Neural crest cell (in vitro differentiated cells): ENCODE results near the gene LAPTM5. TPM values are rescaled to one million over a fixed set of nuclear protein-coding genes. Genes with fewer than 3 reads are reported as not detected.
"Not testable (repeated sequence)": the region's sequence is repeated elsewhere in the genome, so short reads cannot be mapped to it uniquely, and the experiment has no call there.

Source experiments
- DNase-seq: peaks from one replicate; pipeline ENCODE4 v3.0.0; 2021; ENCODE audit warnings: low read depth, mixed read lengths, low spot score
- H3K27ac Mint-ChIP-seq: one replicate; pipeline ENCODE4 v1.8.0; 2021; ENCODE audit warnings: mild to moderate bottlenecking, mixed read lengths; ENCODE audit not compliant: unreplicated experiment
- H3K27me3 Mint-ChIP-seq: 2 replicates; pipeline ENCODE4 v1.8.0; 2021; ENCODE audit warnings: low read depth, mild to moderate bottlenecking, mixed read lengths
- H3K36me3 Mint-ChIP-seq: 2 replicates; pipeline ENCODE4 v1.8.0; 2021; ENCODE audit warnings: low read depth, mild to moderate bottlenecking, mixed read lengths
- H3K4me1 Mint-ChIP-seq: 2 replicates; pipeline ENCODE4 v1.8.0; 2021; ENCODE audit warnings: mixed read lengths
- H3K4me3 Mint-ChIP-seq: one replicate; pipeline ENCODE4 v1.8.0; 2021; ENCODE audit warnings: mild to moderate bottlenecking, mixed read lengths
- H3K9me3 Mint-ChIP-seq: 2 replicates; pipeline ENCODE4 v1.8.0; 2021; ENCODE audit warnings: mixed read lengths
- CTCF ChIP-seq: fragments of 200-600 bp; sonication (generic); conservative IDR thresholded peaks from 2 replicates; pipeline ENCODE4 v1.5.0; 2021; ENCODE audit warnings: antibody characterized with exemption, mild to moderate bottlenecking
- total RNA-seq: library from RNA; stranded (reverse); gene quantifications from 2 replicates; pipeline ENCODE4 v1.2.1, GENCODE V29; 2021

LAPTM5 gene
- total RNA-seq, 1 donor from 2014 or later, result 1.5 TPM

- Mint-ChIP-seq H3K36me3 (no peaks in the 10 kb centered on the region), H3K27me3 (no peaks in the 10 kb centered on the region), H3K4me3 (no peak overlapping the region), H3K9me3 (no peaks in the 10 kb centered on the region), H3K27ac (peak overlapping the region; percentile 87), H3K4me1 (peaks cover 15% of the 10 kb centered on the region)
- no peak for TF ChIP-seq CTCF
- DNase-seq, result no peak
These were observed 16.3 kb upstream of the LAPTM5 start for GRCh38 chr1:30773722-30774358.

GRCh38 chr1:30771005-30771404 is 13.4 kb upstream of the LAPTM5 start:
- no peaks in the 10 kb centered on the region for H3K36me3 Mint-ChIP-seq
- peaks cover 8% of the 10 kb centered on the region for H3K4me1 Mint-ChIP-seq
- no peak for TF ChIP-seq CTCF
- no peaks in the 10 kb centered on the region for H3K27me3 Mint-ChIP-seq
- no peak overlapping the region for H3K4me3 Mint-ChIP-seq
- DNase-seq, result no peak
- no peak overlapping the region for H3K27ac Mint-ChIP-seq
- no peaks in the 10 kb centered on the region for H3K9me3 Mint-ChIP-seq

GRCh38 chr1:30770150-30770549 is 12.6 kb upstream of the LAPTM5 start:
- no peaks in the 10 kb centered on the region for H3K36me3 Mint-ChIP-seq
- DNase-seq, result no peak
- H3K27ac Mint-ChIP-seq, result no peak overlapping the region
- no peaks in the 10 kb centered on the region for H3K9me3 Mint-ChIP-seq
- TF ChIP-seq CTCF, result no peak
- peaks cover 8% of the 10 kb centered on the region for H3K4me1 Mint-ChIP-seq
- H3K27me3 Mint-ChIP-seq, result no peaks in the 10 kb centered on the region
- H3K4me3 Mint-ChIP-seq, result no peak overlapping the region

- DNase-seq, result no peak
- no peak for TF ChIP-seq CTCF
- Mint-ChIP-seq H3K4me3 (no peak overlapping the region), H3K4me1 (peaks cover 7% of the 10 kb centered on the region), H3K27me3 (no peaks in the 10 kb centered on the region), H3K36me3 (no peaks in the 10 kb centered on the region), H3K9me3 (no peaks in the 10 kb centered on the region), H3K27ac (peak overlapping the region; percentile 71)
These were observed 11.5 kb upstream of the LAPTM5 start for GRCh38 chr1:30768830-30769718.

- H3K4me3 Mint-ChIP-seq, result no peak overlapping the region
- H3K4me1 Mint-ChIP-seq, result peaks cover 2% of the 10 kb centered on the region
- no peaks in the 10 kb centered on the region for H3K9me3 Mint-ChIP-seq
These were observed 10.7 kb upstream of the LAPTM5 start for GRCh38 chr1:30768159-30768829.

GRCh38 chr1:30766948-30767347 is 9.4 kb upstream of the LAPTM5 start:
- not testable (repeated sequence) for H3K27me3 Mint-ChIP-seq, H3K27ac Mint-ChIP-seq, DNase-seq, H3K4me3 Mint-ChIP-seq, H3K36me3 Mint-ChIP-seq, H3K9me3 Mint-ChIP-seq
- peaks cover 14% of the 10 kb centered on the region for H3K4me1 Mint-ChIP-seq

More at GRCh38 chr1:30768159-30768829, 10.7 kb upstream of the LAPTM5 start:
- no peak for DNase-seq
- H3K27ac Mint-ChIP-seq, result no peak overlapping the region
- H3K27me3 Mint-ChIP-seq, result no peaks in the 10 kb centered on the region
- TF ChIP-seq CTCF, result no peak
- H3K36me3 Mint-ChIP-seq, result no peaks in the 10 kb centered on the region
